K562 (cell line): Measurements from ENCODE around the gene SSBP1. TPM values are rescaled to one million over a fixed set of nuclear protein-coding genes. Genes with fewer than 3 reads are reported as not detected.
A peak's percentile ranks its signal among the peaks of the same experiment; 100 is the strongest.

Experiments used
- ATAC-seq: fragments of 200-7000 bp; cut with Tn5 transposase; 3 replicates; pipeline ENCODE4 v1.9.1; 2020; ENCODE audit warnings: moderate library complexity
- BruUV-seq: library from RNA; stranded (reverse); fragments of 400-500 nt; replicated peaks from 2 replicates; lab custom pipeline; 2021; lab: Mats Ljungman, UMichigan
- CTCF ChIA-PET: fragments of 300-600 bp; formaldehyde crosslinking; extraction: SDS; loops from one replicate; lab custom pipeline; 2021; ENCODE audit warnings: low intra/inter-chr PET ratio; lab: Yijun Ruan, JAX
- POLR2A ChIA-PET: fragments of 300-600, 350-650 bp; sonication (Branson Sonifier 250); formaldehyde crosslinking; extraction: SDS; loops from one replicate; lab custom pipeline; 2021; ENCODE audit warnings: antibody characterized with exemption, inconsistent platforms; lab: Yijun Ruan, JAX
- DNase-seq, 4 experiments: peaks; one replicate each; pipeline versions ENCODE4 v3.0.0 to v3.0.0-alpha.2; 2011 to 2018; ENCODE audit warnings: low spot score in 3 of 4, mixed read lengths in 3 of 4; ENCODE audit errors: extremely low read depth in 1 of 4
- FAIRE-seq: peaks from 2 replicates; lab custom pipeline; 2011; peaks lifted over from hg19 to GRCh38; lab: Jason Lieb, UNC
- H2AFZ ChIP-seq: 2 replicates; pipeline ENCODE4 v1.6.0; 2011; ENCODE audit warnings: low read depth, low read length, control low read depth, inconsistent platforms
- H3K27ac ChIP-seq: fragments of 200-600 bp; 3 replicates; pipeline ENCODE4 v1.8.0; 2011; ENCODE audit warnings: low read depth, mild to moderate bottlenecking, control low read depth, inconsistent platforms, low read length, moderate library complexity, mixed read lengths; ENCODE audit errors: extremely low read depth
- H3K27me3 ChIP-seq, 2 experiments: fragments of 300-600 bp in 1 of 2; 2 replicates in 1 of 2; 3 replicates in 1 of 2; pipeline versions ENCODE4 v1.6.0 to v1.8.0; 2011; ENCODE audit warnings: inconsistent platforms in 2 of 2, low read length in 2 of 2, mild to moderate bottlenecking in 1 of 2, mixed read lengths in 1 of 2, moderate library complexity in 1 of 2; ENCODE audit not compliant: control insufficient read depth in 2 of 2, insufficient read depth in 2 of 2
- H3K36me3 ChIP-seq: fragments of 300-600 bp; 3 replicates; pipeline ENCODE4 v1.8.0; 2011; ENCODE audit warnings: mild to moderate bottlenecking, low read length, inconsistent platforms; ENCODE audit not compliant: control insufficient read depth, insufficient read depth
- H3K4me1 ChIP-seq, 2 experiments: fragments of 200-600 bp in 1 of 2; replicated peaks in 1 of 2; 2 replicates in 1 of 2; 3 replicates in 1 of 2; pipeline versions ENCODE4 v1.5.1 to v1.8.0; 2011; ENCODE audit warnings: inconsistent platforms in 2 of 2, low read length in 2 of 2, mild to moderate bottlenecking in 1 of 2, mixed read lengths in 1 of 2, moderate library complexity in 1 of 2; ENCODE audit not compliant: control insufficient read depth in 2 of 2, insufficient read depth in 2 of 2
- H3K4me2 ChIP-seq: 2 replicates; pipeline ENCODE4 v1.6.1; 2011; ENCODE audit warnings: low read length, control low read depth, inconsistent platforms, mixed read lengths; ENCODE audit not compliant: insufficient read depth
- H3K4me3 ChIP-seq: fragments of 200-600 bp; sonication (generic), shearing (Covaris generic); 2 replicates; pipeline ENCODE4 v1.5.1; 2016; ENCODE audit warnings: control low read depth, inconsistent platforms
- H3K79me2 ChIP-seq: fragments of 200-600 bp; 3 replicates; pipeline ENCODE4 v1.8.0; 2011; ENCODE audit warnings: low read length, inconsistent platforms; ENCODE audit not compliant: control insufficient read depth, insufficient read depth
- H3K9ac ChIP-seq, 2 experiments: 2 replicates each; pipeline versions ENCODE4 v1.6.0 to v1.6.1; 2011; ENCODE audit warnings: low read depth in 2 of 2, low read length in 2 of 2, control low read depth in 1 of 2, inconsistent platforms in 1 of 2, mild to moderate bottlenecking in 1 of 2, mixed read lengths in 1 of 2; ENCODE audit not compliant: insufficient read depth in 1 of 2
- H3K9me1 ChIP-seq: one replicate; pipeline ENCODE4 v1.6.0; 2011; ENCODE audit warnings: inconsistent platforms, mild to moderate bottlenecking, low read length, moderate library complexity; ENCODE audit not compliant: control insufficient read depth, insufficient read depth
- H3K9me3 ChIP-seq: replicated peaks from 2 replicates; pipeline ENCODE4 v1.5.1; 2011; ENCODE audit warnings: low read depth, low read length, inconsistent platforms; ENCODE audit not compliant: control insufficient read depth, insufficient read depth
- H4K20me1 ChIP-seq: replicated peaks from 2 replicates; pipeline ENCODE4 v1.6.1; 2011; ENCODE audit warnings: low read length, inconsistent platforms, mixed read lengths; ENCODE audit not compliant: control insufficient read depth, insufficient read depth
- CBX3 ChIP-seq, 2 experiments: IDR thresholded peaks; 1 replicate in 1 of 2; 2 replicates in 1 of 2; pipeline ENCODE4 v1.6.1; 2012; ENCODE audit warnings: inconsistent platforms in 2 of 2, low read length in 2 of 2, borderline replicate concordance in 1 of 2, control low read depth in 1 of 2
- NFIX ChIP-seq: fragments of 250-450 bp; sonication (Bioruptor Pico); IDR thresholded peaks from 2 replicates; pipeline ENCODE4 v1.4.0; 2020; ENCODE audit warnings: low read depth, mild to moderate bottlenecking, moderate library complexity
- RAD21 ChIP-seq, 2 experiments: fragments of 250-450 bp in 1 of 2; fragments of 450-650 bp in 1 of 2; sonication (Bioruptor Pico) in 1 of 2; formaldehyde crosslinking in 1 of 2; IDR thresholded peaks in 1 of 2; conservative IDR thresholded peaks in 1 of 2; 2 replicates each; pipeline versions ENCODE4 v1.4.0 to v1.8.0; 2020 to 2022; ENCODE audit warnings: mild to moderate bottlenecking in 2 of 2, moderate library complexity in 1 of 2
- SMC3 ChIP-seq: conservative IDR thresholded peaks from 2 replicates; pipeline ENCODE4 v1.6.1; 2011; ENCODE audit warnings: low read depth, low read length, improper control_type of control experiment; ENCODE audit not compliant: insufficient read depth
- U2AF2 ChIP-seq: fragments of 200-400 bp; formaldehyde crosslinking; optimal IDR thresholded peaks from 2 replicates; pipeline ENCODE3; 2017; ENCODE audit warnings: low read depth, mild to moderate bottlenecking, low read length
- WHSC1 ChIP-seq: IDR thresholded peaks from one replicate; pipeline ENCODE4 v1.6.1; 2012; ENCODE audit warnings: low read length, control low read depth, inconsistent platforms
- WGBS: fragments of 100-300 bp; shearing (Covaris generic); methylation state at CpG from one replicate; pipeline ENCODE4 v1.1.6; 2016; ENCODE audit warnings: low coverage, mixed read lengths; ENCODE audit not compliant: insufficient coverage; ENCODE audit errors: missing lambda C conversion rate; 5-methylcytosine and 5-hydroxymethylcytosine counted together
- in situ Hi-C: fragments of 300-500 bp; cut with MboI; formaldehyde crosslinking; loops from 4 replicates; pipeline ENCODE4 v1.15.0; 2018; ENCODE audit warnings: inconsistent platforms, mixed read lengths
- intact Hi-C: fragments of 100-400 bp; cut with micrococcal nuclease; formaldehyde crosslinking; loops from 2 replicates; pipeline ENCODE4 v1.14.2; 2022
- polyA plus RNA-seq, 8 experiments: library from polyadenylated mRNA; depleted of rRNA in 4 of 8; stranded (reverse) in 5 of 8; unstranded in 3 of 8; fragments of >200 nt; fragmentation: Nextera tagmentation in 2 of 8; fragmentation: Illumina TruSeq in 1 of 8; extraction: Ambion mirVana in 2 of 8; extraction: Trizol in 1 of 8; gene quantifications; 2 replicates each; pipeline versions ENCODE4 v1.2.1 to v1.2.3, GENCODE V29; 2011 to 2014; ENCODE audit warnings: inconsistent platforms in 1 of 8, missing spikeins in 1 of 8
- total RNA-seq, 7 experiments: library from RNA; depleted of rRNA in 6 of 7; stranded (reverse); fragments of >200 nt in 6 of 7; fragmentation: Illumina TruSeq in 2 of 7; extraction: Trizol in 2 of 7; gene quantifications; 2 replicates each; pipeline versions ENCODE4 v1.2.1 to v1.2.3, GENCODE V29; 2011 to 2021; ENCODE audit warnings: low replicate concordance in 1 of 7
- TF ChIP-seq, protein P1 (sequence below): fragments of 450-650 bp; IDR thresholded peaks from 2 replicates; pipeline ENCODE4 v1.6.1; 2016; ENCODE audit warnings: borderline replicate concordance
- TF ChIP-seq, protein P2 (sequence below), 3 experiments: IDR thresholded peaks in 2 of 3; conservative IDR thresholded peaks in 1 of 3; 2 replicates each; pipeline ENCODE4 v1.5.1; 2011 to 2012; ENCODE audit warnings: low read length in 3 of 3, mild to moderate bottlenecking in 3 of 3, control low read depth in 2 of 3, improper control_type of control experiment in 1 of 3, inconsistent platforms in 1 of 3, low read depth in 1 of 3, mixed read lengths in 1 of 3, moderate library complexity in 1 of 3; ENCODE audit not compliant: insufficient read depth in 2 of 3
- TF ChIP-seq, protein P3 (sequence below): sonication (generic); formaldehyde crosslinking; IDR thresholded peaks from 2 replicates; pipeline ENCODE4 v1.8.1; 2023; ENCODE audit warnings: mild to moderate bottlenecking, missing genetic modification reagents

Gene SSBP1
- total and polyA plus RNA-seq, 9 of the 15 experiments (the other 6 are each of a cell fraction or from before 2014, with no cell fraction given) = 404 to 1,996 (median 835) TPM

DNA sequence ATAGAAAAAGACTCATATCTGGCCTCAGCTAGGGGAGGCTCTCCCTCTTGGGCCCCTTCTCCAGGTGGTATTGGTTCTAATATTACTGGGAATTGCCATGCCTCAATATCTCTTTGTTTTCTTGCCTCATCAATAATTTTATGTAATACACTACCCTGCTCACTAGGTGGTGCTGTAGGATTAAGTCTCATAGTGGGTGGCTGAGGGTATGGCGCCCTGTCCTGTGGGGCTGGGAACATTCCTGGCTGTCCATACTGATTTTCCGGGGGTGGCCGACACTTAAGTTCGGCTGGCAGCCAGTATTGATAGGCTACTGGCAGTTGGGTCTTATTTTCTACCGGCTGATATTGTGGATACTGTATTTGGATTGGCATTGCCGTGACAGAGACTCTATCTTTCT is 16.8 kb downstream of the SSBP1 start:
- in situ Hi-C loops (no loop called here), intact Hi-C loops (loop anchor here (10.0 kb wide), 1 partner anchor 220 kb away; the partner anchor contains the start of gene TAS2R38)
- POLR2A ChIA-PET = no interaction called here
- H2AFZ ChIP-seq = no peak overlapping the region
- H3K4me1 ChIP-seq = no peaks in the 10 kb centered on the region
- peaks cover 18% of the 10 kb centered on the region for H3K9me3 ChIP-seq
- peaks cover 93% of the 10 kb centered on the region for H3K36me3 ChIP-seq
- ATAC-seq (peak; percentile 88), DNase-seq (peak; percentile 55 to 71 (median 62)), FAIRE-seq (no peak)
- no peak overlapping the region for H3K4me2 ChIP-seq
- BruUV-seq = no TSS peak
- TF ChIP-seq, protein P1, sequence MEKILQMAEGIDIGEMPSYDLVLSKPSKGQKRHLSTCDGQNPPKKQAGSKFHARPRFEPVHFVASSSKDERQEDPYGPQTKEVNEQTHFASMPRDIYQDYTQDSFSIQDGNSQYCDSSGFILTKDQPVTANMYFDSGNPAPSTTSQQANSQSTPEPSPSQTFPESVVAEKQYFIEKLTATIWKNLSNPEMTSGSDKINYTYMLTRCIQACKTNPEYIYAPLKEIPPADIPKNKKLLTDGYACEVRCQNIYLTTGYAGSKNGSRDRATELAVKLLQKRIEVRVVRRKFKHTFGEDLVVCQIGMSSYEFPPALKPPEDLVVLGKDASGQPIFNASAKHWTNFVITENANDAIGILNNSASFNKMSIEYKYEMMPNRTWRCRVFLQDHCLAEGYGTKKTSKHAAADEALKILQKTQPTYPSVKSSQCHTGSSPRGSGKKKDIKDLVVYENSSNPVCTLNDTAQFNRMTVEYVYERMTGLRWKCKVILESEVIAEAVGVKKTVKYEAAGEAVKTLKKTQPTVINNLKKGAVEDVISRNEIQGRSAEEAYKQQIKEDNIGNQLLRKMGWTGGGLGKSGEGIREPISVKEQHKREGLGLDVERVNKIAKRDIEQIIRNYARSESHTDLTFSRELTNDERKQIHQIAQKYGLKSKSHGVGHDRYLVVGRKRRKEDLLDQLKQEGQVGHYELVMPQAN = no peak
- TF ChIP-seq U2AF2 = no peak
- TF ChIP-seq RAD21 (CRISPR knock-in tag; conservative IDR thresholded peaks at IDR 0.05 in 1 of 2, IDR thresholded peaks at IDR 0.05 in 1 of 2) = peak in 1 of 2 experiments; percentile 37; a peak in 1 of 4 replicates
- no peak for TF ChIP-seq NFIX (CRISPR knock-in tag)
- 0 out of 2 replicates have a peak, but pooled peaks have one; percentile 35 for TF ChIP-seq SMC3
- TF ChIP-seq WHSC1 = no peak
- TF ChIP-seq, protein P2, sequence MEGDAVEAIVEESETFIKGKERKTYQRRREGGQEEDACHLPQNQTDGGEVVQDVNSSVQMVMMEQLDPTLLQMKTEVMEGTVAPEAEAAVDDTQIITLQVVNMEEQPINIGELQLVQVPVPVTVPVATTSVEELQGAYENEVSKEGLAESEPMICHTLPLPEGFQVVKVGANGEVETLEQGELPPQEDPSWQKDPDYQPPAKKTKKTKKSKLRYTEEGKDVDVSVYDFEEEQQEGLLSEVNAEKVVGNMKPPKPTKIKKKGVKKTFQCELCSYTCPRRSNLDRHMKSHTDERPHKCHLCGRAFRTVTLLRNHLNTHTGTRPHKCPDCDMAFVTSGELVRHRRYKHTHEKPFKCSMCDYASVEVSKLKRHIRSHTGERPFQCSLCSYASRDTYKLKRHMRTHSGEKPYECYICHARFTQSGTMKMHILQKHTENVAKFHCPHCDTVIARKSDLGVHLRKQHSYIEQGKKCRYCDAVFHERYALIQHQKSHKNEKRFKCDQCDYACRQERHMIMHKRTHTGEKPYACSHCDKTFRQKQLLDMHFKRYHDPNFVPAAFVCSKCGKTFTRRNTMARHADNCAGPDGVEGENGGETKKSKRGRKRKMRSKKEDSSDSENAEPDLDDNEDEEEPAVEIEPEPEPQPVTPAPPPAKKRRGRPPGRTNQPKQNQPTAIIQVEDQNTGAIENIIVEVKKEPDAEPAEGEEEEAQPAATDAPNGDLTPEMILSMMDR (IDR thresholded peaks at IDR 0.05 in 2 of 3, conservative IDR thresholded peaks at IDR 0.05 in 1 of 3; ENCODE audit: insufficient read depth in 2 of 3, low read depth in 1 of 3, low read length in 3 of 3) = peak; percentile 73 to 90 (median 77)
- 0 out of 3 replicates have a peak, but pooled peaks of 1 of the 2 experiments have one; percentile 22 for TF ChIP-seq CBX3 (IDR thresholded peaks at IDR 0.05; ENCODE audit: borderline replicate concordance in 1 of 2, low read length in 2 of 2)
- TF ChIP-seq, protein P3, sequence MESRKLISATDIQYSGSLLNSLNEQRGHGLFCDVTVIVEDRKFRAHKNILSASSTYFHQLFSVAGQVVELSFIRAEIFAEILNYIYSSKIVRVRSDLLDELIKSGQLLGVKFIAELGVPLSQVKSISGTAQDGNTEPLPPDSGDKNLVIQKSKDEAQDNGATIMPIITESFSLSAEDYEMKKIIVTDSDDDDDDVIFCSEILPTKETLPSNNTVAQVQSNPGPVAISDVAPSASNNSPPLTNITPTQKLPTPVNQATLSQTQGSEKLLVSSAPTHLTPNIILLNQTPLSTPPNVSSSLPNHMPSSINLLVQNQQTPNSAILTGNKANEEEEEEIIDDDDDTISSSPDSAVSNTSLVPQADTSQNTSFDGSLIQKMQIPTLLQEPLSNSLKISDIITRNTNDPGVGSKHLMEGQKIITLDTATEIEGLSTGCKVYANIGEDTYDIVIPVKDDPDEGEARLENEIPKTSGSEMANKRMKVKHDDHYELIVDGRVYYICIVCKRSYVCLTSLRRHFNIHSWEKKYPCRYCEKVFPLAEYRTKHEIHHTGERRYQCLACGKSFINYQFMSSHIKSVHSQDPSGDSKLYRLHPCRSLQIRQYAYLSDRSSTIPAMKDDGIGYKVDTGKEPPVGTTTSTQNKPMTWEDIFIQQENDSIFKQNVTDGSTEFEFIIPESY (CRISPR knock-in tag) = peak; percentile 93
- H3K79me2 ChIP-seq = no peaks in the 10 kb centered on the region
- H3K9ac ChIP-seq = no peak overlapping the region
- no peaks in the 10 kb centered on the region for H3K9me1 ChIP-seq
- 97% methylated on average over 6 of the region's 6 CpGs for WGBS
- no peaks in the 10 kb centered on the region for H3K27me3 ChIP-seq
- no peaks in the 10 kb centered on the region for H4K20me1 ChIP-seq
- no peak overlapping the region for H3K4me3 ChIP-seq
- H3K27ac ChIP-seq = no peak overlapping the region
- CTCF ChIA-PET = no interaction called here
